Hepatocyte (in vitro differentiated cells): ENCODE measurements around the gene POU2F2. TPM values are rescaled to one million over a fixed set of nuclear protein-coding genes. Genes with fewer than 3 reads are reported as not detected.

Experiments used
- DNase-seq: peaks from one replicate; pipeline ENCODE4 v3.0.0-alpha.2; 2016; ENCODE audit warnings: low spot score
- H2AFZ ChIP-seq: fragments of 200-600 bp; sonication (generic); 2 replicates; pipeline ENCODE4 v1.6.0; 2016; ENCODE audit warnings: antibody characterized with exemption, mild to moderate bottlenecking
- H3K27ac ChIP-seq: fragments of 200-600 bp; sonication (generic); 2 replicates; pipeline ENCODE4 v1.5.1; 2016; ENCODE audit warnings: mild to moderate bottlenecking
- H3K27me3 ChIP-seq: fragments of 200-600 bp; sonication (generic); 2 replicates; pipeline ENCODE4 v1.6.1; 2016
- H3K36me3 ChIP-seq: fragments of 200-600 bp; sonication (generic); replicated peaks from 2 replicates; pipeline ENCODE4 v1.5.1; 2016; ENCODE audit warnings: low read depth; ENCODE audit not compliant: insufficient read depth
- H3K4me1 ChIP-seq: fragments of 200-600 bp; sonication (generic); 2 replicates; pipeline ENCODE4 v1.5.1; 2016; ENCODE audit warnings: mild to moderate bottlenecking, moderate library complexity; ENCODE audit not compliant: insufficient read depth
- H3K4me2 ChIP-seq: fragments of 200-600 bp; sonication (generic); 2 replicates; pipeline ENCODE4 v1.6.0; 2016
- H3K4me3 ChIP-seq: fragments of 200-600 bp; sonication (generic); 2 replicates; pipeline ENCODE4 v1.5.1; 2016; ENCODE audit warnings: mild to moderate bottlenecking
- H3K79me2 ChIP-seq: fragments of 200-600 bp; sonication (generic); 2 replicates; pipeline ENCODE4 v1.6.0; 2017; ENCODE audit warnings: mild to moderate bottlenecking
- H3K9me2 ChIP-seq: fragments of 200-600 bp; sonication (generic); replicated peaks from 2 replicates; pipeline ENCODE4 v1.6.0; 2017; ENCODE audit warnings: mild to moderate bottlenecking; ENCODE audit not compliant: insufficient read depth
- H3K9me3 ChIP-seq: fragments of 200-600 bp; sonication (generic); 2 replicates; pipeline ENCODE4 v1.5.1; 2016; ENCODE audit warnings: low read depth, mild to moderate bottlenecking
- H4K20me1 ChIP-seq: fragments of 200-600 bp; sonication (generic); 2 replicates; pipeline ENCODE4 v1.6.0; 2016; ENCODE audit warnings: mild to moderate bottlenecking; ENCODE audit not compliant: insufficient read depth, poor library complexity, severe bottlenecking
- EZH2 ChIP-seq: fragments of 200-600 bp; sonication (generic); IDR thresholded peaks from 2 replicates; pipeline ENCODE4 v1.6.1; 2016; ENCODE audit warnings: antibody characterized with exemption, mild to moderate bottlenecking, borderline replicate concordance
- EZH2phosphoT487 ChIP-seq: fragments of 200-600 bp; sonication (generic); IDR thresholded peaks from one replicate; pipeline ENCODE4 v1.6.1; 2018; ENCODE audit warnings: antibody characterized with exemption, mild to moderate bottlenecking, low read depth, moderate library complexity; ENCODE audit not compliant: unreplicated experiment, severe bottlenecking
- WGBS: methylation state at CpG from one replicate; pipeline ENCODE4 v1.1.6; 2016; ENCODE audit warnings: low lambda C conversion rate; ENCODE audit errors: missing lambda C conversion rate; 5-methylcytosine and 5-hydroxymethylcytosine counted together
- polyA plus RNA-seq: library from polyadenylated mRNA; unstranded; fragments of >200 nt; fragmentation: Nextera tagmentation; extraction: Ambion mirVana; gene quantifications from 2 replicates; pipeline ENCODE4 v1.2.1, GENCODE V29; 2016
- total RNA-seq: library from RNA; depleted of rRNA; stranded (reverse); fragments of >200 nt; gene quantifications from 2 replicates; pipeline ENCODE4 v1.2.3, GENCODE V29; 2014
- TF ChIP-seq, protein P1 (sequence below): fragments of 200-600 bp; sonication (generic); IDR thresholded peaks from 2 replicates; pipeline ENCODE4 v1.5.1; 2016; ENCODE audit warnings: antibody characterized with exemption, mild to moderate bottlenecking; ENCODE audit not compliant: poor library complexity

Gene POU2F2
- 0.16 TPM in 1 of 2 replicates, not detected in the other for total RNA-seq
- 0.15 and 0.52 TPM in 2 replicates for polyA plus RNA-seq

DNA sequence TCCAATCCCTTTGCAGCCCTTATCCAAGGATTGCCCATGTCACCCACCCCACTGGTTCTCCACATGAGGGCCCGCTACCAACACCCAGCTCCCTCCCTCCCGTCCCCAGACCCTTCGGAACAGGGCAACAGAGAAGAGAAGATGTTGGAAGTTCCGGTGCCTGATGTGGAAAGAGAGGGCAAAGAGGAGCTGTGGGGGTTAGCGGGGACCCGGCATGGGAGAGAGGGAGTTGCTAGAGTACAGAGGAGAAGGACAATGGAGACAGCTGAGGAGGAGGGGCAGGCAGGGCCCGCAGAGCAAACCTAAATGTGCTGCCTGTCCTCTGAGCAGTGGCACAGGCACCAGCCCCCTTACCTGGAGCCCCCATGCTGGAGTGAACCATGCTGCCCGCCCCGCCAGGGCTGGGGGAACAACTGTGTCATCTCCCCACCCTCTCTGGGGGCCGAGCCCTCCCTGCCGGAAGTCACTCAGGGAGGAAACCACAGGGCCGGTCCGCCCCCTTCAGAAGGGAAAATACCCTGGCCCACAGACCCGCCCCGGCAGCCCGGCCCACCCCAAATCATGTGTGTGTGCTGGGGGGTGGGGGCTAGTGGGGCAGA is at the start of gene POU2F2:
POU2F2 (minus strand) TSS at position 417 of the 599 bp plus-strand sequence; CDS start at position 382, 35 bp downstream.
- DNase-seq, result no peak
- Histone ChIP-seq H3K9me2 (no peaks in the 10 kb centered on the region), H3K9me3 (no peaks in the 10 kb centered on the region), H2AFZ (no peak within 1 kb of the TSS), H3K4me1 (peaks cover 10% of the 10 kb centered on the region), H3K36me3 (no peaks in the 10 kb centered on the region), H3K27ac (no peak within 1 kb of the TSS), H3K79me2 (no peaks in the 10 kb centered on the region), H3K27me3 (peaks cover 29% of the 10 kb centered on the region), H3K4me2 (peak within 1 kb of the TSS; percentile 91), H4K20me1 (no peaks in the 10 kb centered on the region), H3K4me3 (no peak within 1 kb of the TSS)
- TF ChIP-seq EZH2phosphoT487 (no peak), EZH2 (no peak)
- TF ChIP-seq, protein P1, sequence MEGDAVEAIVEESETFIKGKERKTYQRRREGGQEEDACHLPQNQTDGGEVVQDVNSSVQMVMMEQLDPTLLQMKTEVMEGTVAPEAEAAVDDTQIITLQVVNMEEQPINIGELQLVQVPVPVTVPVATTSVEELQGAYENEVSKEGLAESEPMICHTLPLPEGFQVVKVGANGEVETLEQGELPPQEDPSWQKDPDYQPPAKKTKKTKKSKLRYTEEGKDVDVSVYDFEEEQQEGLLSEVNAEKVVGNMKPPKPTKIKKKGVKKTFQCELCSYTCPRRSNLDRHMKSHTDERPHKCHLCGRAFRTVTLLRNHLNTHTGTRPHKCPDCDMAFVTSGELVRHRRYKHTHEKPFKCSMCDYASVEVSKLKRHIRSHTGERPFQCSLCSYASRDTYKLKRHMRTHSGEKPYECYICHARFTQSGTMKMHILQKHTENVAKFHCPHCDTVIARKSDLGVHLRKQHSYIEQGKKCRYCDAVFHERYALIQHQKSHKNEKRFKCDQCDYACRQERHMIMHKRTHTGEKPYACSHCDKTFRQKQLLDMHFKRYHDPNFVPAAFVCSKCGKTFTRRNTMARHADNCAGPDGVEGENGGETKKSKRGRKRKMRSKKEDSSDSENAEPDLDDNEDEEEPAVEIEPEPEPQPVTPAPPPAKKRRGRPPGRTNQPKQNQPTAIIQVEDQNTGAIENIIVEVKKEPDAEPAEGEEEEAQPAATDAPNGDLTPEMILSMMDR, result no peak
- WGBS, result 11% methylated on average over 9 of the region's 16 CpGs

DNA sequence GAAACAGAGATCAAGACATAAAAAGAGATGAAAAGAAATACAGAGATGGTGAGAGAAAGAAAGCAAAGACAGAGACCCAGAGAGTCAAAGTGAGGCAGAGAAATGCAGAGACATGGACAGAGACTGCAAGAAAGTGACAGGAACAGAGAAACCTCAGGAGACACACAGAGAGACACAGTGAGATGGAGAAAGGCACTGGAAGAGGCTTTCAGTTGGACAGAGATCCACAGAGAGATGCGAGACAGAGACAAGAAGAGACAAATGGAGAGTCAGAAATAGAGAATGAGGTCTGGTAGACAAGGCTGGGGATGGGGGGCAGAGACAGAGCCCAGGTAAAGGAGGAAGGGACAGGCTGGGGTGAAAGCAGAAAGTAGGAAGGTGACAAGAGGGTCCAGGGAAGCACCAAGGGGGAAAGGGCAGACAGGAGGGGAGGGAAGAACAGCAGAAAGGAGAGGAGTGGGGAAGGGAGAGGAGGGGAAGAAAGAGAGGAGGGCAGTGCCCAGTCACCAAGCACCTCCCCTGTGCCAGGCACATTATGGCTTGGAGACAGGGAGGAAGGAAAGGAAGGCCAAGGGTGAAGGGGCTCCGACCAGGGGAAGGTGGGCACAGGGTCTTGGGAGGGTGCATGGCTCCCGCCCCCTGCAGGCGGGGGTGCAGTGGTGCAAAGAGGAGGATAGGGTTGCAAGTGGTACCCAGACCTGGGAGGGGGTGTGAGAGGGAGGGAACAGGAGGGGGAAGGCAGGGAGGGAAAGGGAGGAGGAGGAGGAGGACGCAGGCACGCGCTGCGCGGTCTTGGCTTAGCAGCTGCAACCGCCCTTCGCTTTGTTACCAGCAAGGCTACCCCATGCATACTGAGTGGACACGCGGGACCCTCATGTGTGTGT is 46.8 kb upstream of the POU2F2 start:
- Histone ChIP-seq H3K4me2 (no peak overlapping the region), H3K27me3 (peaks cover 86% of the 10 kb centered on the region), H3K36me3 (no peaks in the 10 kb centered on the region), H3K27ac (no peak overlapping the region), H4K20me1 (no peaks in the 10 kb centered on the region), H2AFZ (no peak overlapping the region), H3K9me3 (no peaks in the 10 kb centered on the region), H3K4me1 (peaks cover 3% of the 10 kb centered on the region), H3K4me3 (no peak overlapping the region), H3K9me2 (no peaks in the 10 kb centered on the region), H3K79me2 (no peaks in the 10 kb centered on the region)
- DNase-seq, result no peak
- WGBS, result 35% methylated on average over 4 of the region's 13 CpGs
- TF ChIP-seq, protein P1, result no peak
- TF ChIP-seq EZH2phosphoT487 (no peak), EZH2 (no peak)

DNA sequence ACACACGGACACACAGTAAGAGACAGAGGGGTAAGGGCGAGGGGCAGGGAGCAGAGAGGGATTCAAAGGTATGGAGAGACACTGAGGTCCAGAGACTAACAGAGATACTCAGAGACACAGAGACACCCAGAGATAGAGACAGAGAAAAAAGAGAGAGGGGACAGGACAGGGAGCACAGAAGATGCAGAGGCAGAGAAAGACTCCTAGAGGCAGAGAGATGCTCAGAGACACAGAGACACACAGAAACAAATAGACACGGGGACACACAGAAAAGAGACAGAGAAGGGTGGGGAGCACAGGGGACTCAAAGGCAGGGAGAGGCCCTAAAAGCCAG is 45.4 kb upstream of the POU2F2 start:
- Histone ChIP-seq H3K79me2 (no peaks in the 10 kb centered on the region), H3K9me2 (no peaks in the 10 kb centered on the region), H3K27ac (no peak overlapping the region), H3K9me3 (no peaks in the 10 kb centered on the region), H3K4me3 (no peak overlapping the region), H3K36me3 (no peaks in the 10 kb centered on the region), H2AFZ (no peak overlapping the region), H3K27me3 (peaks cover 80% of the 10 kb centered on the region), H3K4me1 (peaks cover 3% of the 10 kb centered on the region), H4K20me1 (no peaks in the 10 kb centered on the region), H3K4me2 (no peak overlapping the region)
- WGBS, result 46% methylated on average over 3 of the region's 3 CpGs
- TF ChIP-seq EZH2phosphoT487 (no peak), EZH2 (no peak)
- DNase-seq, result no peak

DNA sequence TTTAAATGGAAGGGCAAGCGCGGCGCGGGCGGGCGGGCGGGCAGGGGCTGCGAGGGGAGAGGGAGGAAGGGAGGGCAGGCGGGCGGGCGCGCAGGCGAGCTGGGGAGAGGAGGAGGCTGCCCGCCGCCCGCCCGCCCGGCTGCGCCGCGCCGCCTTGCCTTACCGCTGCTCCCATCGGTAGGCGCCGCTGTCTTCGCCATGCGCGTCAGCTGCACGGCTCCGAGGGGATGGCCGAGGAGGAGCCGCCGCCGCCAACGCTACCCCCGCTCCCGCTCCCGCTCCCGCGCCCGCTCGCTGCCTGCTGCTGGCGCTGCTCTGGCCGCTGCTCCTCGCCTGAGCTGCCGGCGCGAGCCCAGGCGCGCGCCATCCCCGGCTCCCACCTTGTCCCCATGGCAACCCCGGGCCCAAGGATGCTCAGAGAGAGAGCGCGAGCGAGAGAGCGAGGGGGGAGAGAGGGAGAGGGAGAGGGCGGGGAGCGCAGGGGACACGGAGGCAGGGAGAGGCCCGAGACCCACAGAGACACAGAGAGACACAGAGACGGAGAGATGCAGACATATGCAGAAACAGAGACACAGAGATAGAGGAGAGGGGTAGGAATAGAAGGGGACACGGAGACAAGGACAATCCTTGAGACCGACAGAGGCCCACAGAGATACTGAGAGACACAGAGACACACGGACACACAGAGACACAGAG is 44.9 kb upstream of the POU2F2 start:
- peak overlapping the region; percentile 98 for H3K4me2 ChIP-seq
- H4K20me1 ChIP-seq, result no peaks in the 10 kb centered on the region
- peaks cover 75% of the 10 kb centered on the region for H3K27me3 ChIP-seq
- H3K79me2 ChIP-seq, result no peaks in the 10 kb centered on the region
- H3K9me2 ChIP-seq, result no peaks in the 10 kb centered on the region
- peak; percentile 91 for DNase-seq
- H3K4me3 ChIP-seq, result peak overlapping the region; percentile 62
- H3K4me1 ChIP-seq, result peaks cover 3% of the 10 kb centered on the region
- H3K9me3 ChIP-seq, result no peaks in the 10 kb centered on the region
- 5% methylated on average over 18 of the region's 66 CpGs for WGBS
- TF ChIP-seq EZH2, result no peak
- TF ChIP-seq, protein P1, result peak; percentile 46
- H3K36me3 ChIP-seq, result no peaks in the 10 kb centered on the region
- H3K27ac ChIP-seq, result no peak overlapping the region
- H2AFZ ChIP-seq, result peak overlapping the region; percentile 57
